ENCODE data around the gene ACACB.

Gene ACACB

DNA sequence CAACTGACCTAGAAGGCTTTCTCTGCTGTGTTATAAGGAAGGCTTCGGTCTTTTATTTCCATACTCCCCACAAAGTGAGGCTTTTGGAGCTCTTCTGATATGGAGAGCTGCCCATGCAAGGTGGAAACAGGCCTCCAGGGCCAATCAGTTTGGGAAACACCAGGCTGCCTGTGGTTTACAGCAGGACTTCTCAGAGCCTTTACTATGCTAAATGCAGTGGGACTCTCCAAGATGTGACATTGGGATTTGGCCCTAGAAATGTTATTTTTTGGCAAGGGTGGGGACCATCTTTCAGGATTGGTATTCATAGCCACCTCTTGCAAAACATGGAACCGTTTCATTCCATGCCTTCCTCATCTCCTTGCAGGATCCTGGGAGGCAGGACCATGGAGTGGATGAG lies 3.7 kb downstream of the ACACB start:
- TF ChIP-seq SIN3A (IDR thresholded peaks at IDR 0.05; ENCODE audit: borderline replicate concordance, insufficient read depth, low read length) (no peak), POLR2AphosphoS5 (IDR thresholded peaks at IDR 0.05; ENCODE audit: low read depth, low read length) (no peak), FOXP2 (optimal IDR thresholded peaks at IDR 0.05; ENCODE audit: borderline replicate concordance, extremely low read depth, extremely low read length, insufficient read depth) (no peak), TAF1 (IDR thresholded peaks at IDR 0.05; ENCODE audit: borderline replicate concordance, insufficient read depth, low read length) (no peak)
- TF ChIP-seq, protein P1, sequence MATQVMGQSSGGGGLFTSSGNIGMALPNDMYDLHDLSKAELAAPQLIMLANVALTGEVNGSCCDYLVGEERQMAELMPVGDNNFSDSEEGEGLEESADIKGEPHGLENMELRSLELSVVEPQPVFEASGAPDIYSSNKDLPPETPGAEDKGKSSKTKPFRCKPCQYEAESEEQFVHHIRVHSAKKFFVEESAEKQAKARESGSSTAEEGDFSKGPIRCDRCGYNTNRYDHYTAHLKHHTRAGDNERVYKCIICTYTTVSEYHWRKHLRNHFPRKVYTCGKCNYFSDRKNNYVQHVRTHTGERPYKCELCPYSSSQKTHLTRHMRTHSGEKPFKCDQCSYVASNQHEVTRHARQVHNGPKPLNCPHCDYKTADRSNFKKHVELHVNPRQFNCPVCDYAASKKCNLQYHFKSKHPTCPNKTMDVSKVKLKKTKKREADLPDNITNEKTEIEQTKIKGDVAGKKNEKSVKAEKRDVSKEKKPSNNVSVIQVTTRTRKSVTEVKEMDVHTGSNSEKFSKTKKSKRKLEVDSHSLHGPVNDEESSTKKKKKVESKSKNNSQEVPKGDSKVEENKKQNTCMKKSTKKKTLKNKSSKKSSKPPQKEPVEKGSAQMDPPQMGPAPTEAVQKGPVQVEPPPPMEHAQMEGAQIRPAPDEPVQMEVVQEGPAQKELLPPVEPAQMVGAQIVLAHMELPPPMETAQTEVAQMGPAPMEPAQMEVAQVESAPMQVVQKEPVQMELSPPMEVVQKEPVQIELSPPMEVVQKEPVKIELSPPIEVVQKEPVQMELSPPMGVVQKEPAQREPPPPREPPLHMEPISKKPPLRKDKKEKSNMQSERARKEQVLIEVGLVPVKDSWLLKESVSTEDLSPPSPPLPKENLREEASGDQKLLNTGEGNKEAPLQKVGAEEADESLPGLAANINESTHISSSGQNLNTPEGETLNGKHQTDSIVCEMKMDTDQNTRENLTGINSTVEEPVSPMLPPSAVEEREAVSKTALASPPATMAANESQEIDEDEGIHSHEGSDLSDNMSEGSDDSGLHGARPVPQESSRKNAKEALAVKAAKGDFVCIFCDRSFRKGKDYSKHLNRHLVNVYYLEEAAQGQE (IDR thresholded peaks at IDR 0.05; ENCODE audit: insufficient read depth in 1 of 2, low read depth in 2 of 2, low read length in 2 of 2), result no peak

DNA sequence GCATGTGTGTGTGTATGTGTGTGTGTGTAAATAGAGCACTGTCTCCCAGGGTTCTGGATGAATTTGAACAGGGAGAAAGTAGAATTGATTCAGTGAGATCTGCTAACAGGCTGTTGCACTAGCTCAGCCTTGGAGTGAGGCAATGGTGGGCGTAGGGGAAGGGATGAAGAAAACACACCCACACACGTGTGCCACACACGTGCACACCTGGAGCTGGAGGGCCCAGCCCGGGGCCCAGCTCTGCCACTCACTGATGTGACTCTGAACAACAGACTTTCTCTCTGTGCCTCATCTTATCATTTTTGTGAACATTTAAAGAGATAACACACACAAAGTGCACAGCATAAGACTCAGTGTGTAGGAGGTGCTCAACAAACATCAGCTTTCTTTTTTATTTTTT lies 4.2 kb downstream of the ACACB start:
- TF ChIP-seq SIN3A (IDR thresholded peaks at IDR 0.05; ENCODE audit: borderline replicate concordance, insufficient read depth, low read length) (no peak), TAF1 (IDR thresholded peaks at IDR 0.05; ENCODE audit: borderline replicate concordance, insufficient read depth, low read length) (no peak), POLR2AphosphoS5 (IDR thresholded peaks at IDR 0.05; ENCODE audit: low read depth, low read length) (no peak), FOXP2 (optimal IDR thresholded peaks at IDR 0.05; ENCODE audit: borderline replicate concordance, extremely low read depth, extremely low read length, insufficient read depth) (no peak)
- TF ChIP-seq, protein P1 (IDR thresholded peaks at IDR 0.05; ENCODE audit: insufficient read depth in 1 of 2, low read depth in 2 of 2, low read length in 2 of 2), result no peak

DNA sequence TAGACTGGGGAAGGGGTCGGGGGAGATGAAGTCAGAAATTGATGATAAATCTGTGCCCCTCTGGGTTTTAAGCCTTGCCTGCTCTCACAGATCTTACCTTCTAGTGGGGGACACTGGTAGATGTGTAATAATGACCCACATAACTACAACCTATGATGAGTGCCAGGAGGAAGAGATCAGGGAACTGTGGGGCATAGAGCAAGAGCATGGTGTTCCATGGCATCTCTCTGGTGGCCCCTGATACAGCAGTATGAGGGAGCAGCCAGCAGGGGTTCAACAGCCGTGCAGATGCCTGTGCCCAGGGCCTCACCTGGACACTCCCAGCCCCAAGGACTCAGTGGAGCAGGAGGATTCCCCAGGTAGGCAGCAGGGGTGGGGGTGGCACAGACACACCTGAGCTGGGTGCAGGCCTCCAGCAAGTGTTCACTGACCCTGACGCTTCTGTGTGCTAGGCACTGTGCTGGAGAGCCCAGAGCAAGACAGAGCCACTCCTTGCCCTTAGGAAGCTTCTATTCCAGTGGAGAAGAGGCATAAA lies 5.0 kb downstream of the ACACB start:
- TF ChIP-seq SIN3A (IDR thresholded peaks at IDR 0.05; ENCODE audit: borderline replicate concordance, insufficient read depth, low read length) (no peak), FOXP2 (optimal IDR thresholded peaks at IDR 0.05; ENCODE audit: borderline replicate concordance, extremely low read depth, extremely low read length, insufficient read depth) (no peak), POLR2AphosphoS5 (IDR thresholded peaks at IDR 0.05; ENCODE audit: low read depth, low read length) (no peak), TAF1 (IDR thresholded peaks at IDR 0.05; ENCODE audit: borderline replicate concordance, insufficient read depth, low read length) (no peak)
- TF ChIP-seq, protein P1 (IDR thresholded peaks at IDR 0.05; ENCODE audit: insufficient read depth in 1 of 2, low read depth in 2 of 2, low read length in 2 of 2), result no peak

DNA sequence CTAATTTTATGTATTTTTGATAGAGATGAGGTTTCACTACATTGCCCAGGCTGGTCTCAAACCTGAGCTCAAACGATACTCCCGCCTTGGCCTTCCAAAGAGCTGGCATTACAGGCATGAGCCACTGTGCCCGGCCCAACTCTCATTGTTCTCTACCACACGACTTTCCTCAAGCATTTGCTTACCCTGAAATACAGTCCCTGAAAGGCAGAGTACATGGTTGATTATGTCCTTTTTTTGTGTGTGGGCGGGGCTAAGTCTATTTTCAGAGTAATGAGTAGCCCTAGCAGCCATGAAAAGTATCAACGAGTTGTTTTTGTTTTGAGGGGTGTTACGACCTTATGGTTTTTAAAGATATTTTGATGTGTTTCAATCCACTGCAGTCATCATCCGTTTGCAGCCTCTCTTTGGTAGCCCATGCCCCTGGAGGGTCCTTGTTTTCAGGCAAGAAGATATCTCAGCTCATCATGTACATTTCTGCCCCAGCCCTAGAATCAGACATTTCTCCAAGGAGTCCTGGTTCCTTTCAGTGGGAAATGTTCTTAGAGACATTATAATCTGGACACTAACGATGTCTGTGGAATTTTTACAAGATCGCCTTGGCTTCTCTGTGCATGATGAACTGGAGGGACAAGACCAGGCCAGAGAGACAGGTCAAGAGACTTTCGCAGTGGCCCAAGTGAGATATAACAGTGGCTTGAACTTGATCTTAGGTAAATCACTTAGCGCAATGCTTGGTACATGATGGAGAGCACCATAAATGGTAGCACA lies 8.7 kb downstream of the ACACB start:
- TF ChIP-seq SIN3A (IDR thresholded peaks at IDR 0.05; ENCODE audit: borderline replicate concordance, insufficient read depth, low read length), result no peak
- no peak for TF ChIP-seq TAF1 (IDR thresholded peaks at IDR 0.05; ENCODE audit: borderline replicate concordance, insufficient read depth, low read length)
- TF ChIP-seq, protein P1 (IDR thresholded peaks at IDR 0.05; ENCODE audit: insufficient read depth in 1 of 2, low read depth in 2 of 2, low read length in 2 of 2), result no peak
- no peak for TF ChIP-seq FOXP2 (optimal IDR thresholded peaks at IDR 0.05; ENCODE audit: borderline replicate concordance, extremely low read depth, extremely low read length, insufficient read depth)
- no peak for TF ChIP-seq POLR2AphosphoS5 (IDR thresholded peaks at IDR 0.05; ENCODE audit: low read depth, low read length)
